Measurements from ENCODE around the gene HOXB2.

Gene HOXB2

GRCh38 chr17:48529683-48530009 is 15.3 kb downstream of the HOXB2 start:
- Histone ChIP-seq H3K36me3 (ENCODE audit: control insufficient read depth in 2 of 2, insufficient read depth in 1 of 2, low read length in 2 of 2) (no peaks in the 10 kb centered on the region), H3K27ac (ENCODE audit: extremely low read depth, low read depth, low read length) (no peak overlapping the region), H3K9me3 (ENCODE audit: control insufficient read depth, insufficient read depth, low read depth, low read length) (no peaks in the 10 kb centered on the region), H3K4me1 (ENCODE audit: control insufficient read depth, insufficient read depth, low read length) (no peaks in the 10 kb centered on the region; the same call in 1 of the 2 replicates), H3K4me3 (ENCODE audit: low read depth, low read length) (no peak overlapping the region)
- POLR2A ChIA-PET, result interaction anchor here (0.6 kb wide), 2 partner anchors 9 to 21 kb away, joined by 4 to 7 read pairs; no protein-coding TSS in a partner anchor
- CTCF ChIA-PET, result no interaction called here
- no peak for TF ChIP-seq OVOL3 (tag by site-specific recombination; IDR thresholded peaks at IDR 0.05)
- TF ChIP-seq ZNF639 (tag by site-specific recombination; IDR thresholded peaks at IDR 0.05), result no peak
- no peak for TF ChIP-seq SCRT2 (tag by site-specific recombination; IDR thresholded peaks at IDR 0.05)
- TF ChIP-seq ZNF704 (tag by site-specific recombination; IDR thresholded peaks at IDR 0.05), result no peak
- no peak for TF ChIP-seq BCL6B (tag by site-specific recombination; IDR thresholded peaks at IDR 0.05)
- TF ChIP-seq ZNF561 (tag by site-specific recombination; IDR thresholded peaks at IDR 0.05; ENCODE audit: borderline replicate concordance), result no peak
- TF ChIP-seq ZFP41 (tag by site-specific recombination; IDR thresholded peaks at IDR 0.05; ENCODE audit: borderline replicate concordance), result no peak
- no peak for TF ChIP-seq ZIC2 (tag by site-specific recombination; IDR thresholded peaks at IDR 0.05)
- TF ChIP-seq ZNF585B (tag by site-specific recombination; IDR thresholded peaks at IDR 0.05), result no peak
- TF ChIP-seq REPIN1 (tag by site-specific recombination; IDR thresholded peaks at IDR 0.05; ENCODE audit: low read depth), result no peak
- no peak for TF ChIP-seq ZNF112 (tag by site-specific recombination; IDR thresholded peaks at IDR 0.05)
- no peak for TF ChIP-seq ZNF610 (tag by site-specific recombination; IDR thresholded peaks at IDR 0.05; ENCODE audit: borderline replicate concordance)
- TF ChIP-seq ZNF433 (tag by site-specific recombination; IDR thresholded peaks at IDR 0.05; ENCODE audit: low read depth), result no peak
- no peak for TF ChIP-seq GLIS2 (tag by site-specific recombination; IDR thresholded peaks at IDR 0.05)
- TF ChIP-seq REST (tag by site-specific recombination; IDR thresholded peaks at IDR 0.05), result no peak

- H3K27ac ChIP-seq (ENCODE audit: extremely low read depth, low read depth, low read length), result no peak overlapping the region
- TF ChIP-seq ZFP37 (tag by site-specific recombination; IDR thresholded peaks at IDR 0.05) (no peak), TSHZ1 (tag by site-specific recombination; IDR thresholded peaks at IDR 0.05; ENCODE audit: borderline replicate concordance) (no peak), ZFHX2 (tag by site-specific recombination; conservative IDR thresholded peaks at IDR 0.05) (peak; percentile 13; the same call in 1 of the 2 replicates)
- CTCF ChIA-PET, result interaction anchor here (0.7 to 1.0 kb wide), 2 partner anchors 11 to 35 kb away, joined by 3 to 4 read pairs; no protein-coding TSS in a partner anchor
- H3K9me3 ChIP-seq (ENCODE audit: control insufficient read depth, insufficient read depth, low read depth, low read length), result no peaks in the 10 kb centered on the region
- H3K4me1 ChIP-seq (ENCODE audit: control insufficient read depth, insufficient read depth, low read length), result no peaks in the 10 kb centered on the region; the same call in 1 of the 2 replicates
- H3K4me3 ChIP-seq (ENCODE audit: low read depth, low read length), result no peak overlapping the region
- POLR2A ChIA-PET, result interaction anchor here (0.6 kb wide), 2 partner anchors 9 to 20 kb away, joined by 4 to 7 read pairs; no protein-coding TSS in a partner anchor
- no peaks in the 10 kb centered on the region for H3K36me3 ChIP-seq (ENCODE audit: control insufficient read depth in 2 of 2, insufficient read depth in 1 of 2, low read length in 2 of 2)
These were observed 15.8 kb downstream of the HOXB2 start for GRCh38 chr17:48528936-48529682.
